ENCODE data around the gene DNM2.

DNM2 gene

DNA sequence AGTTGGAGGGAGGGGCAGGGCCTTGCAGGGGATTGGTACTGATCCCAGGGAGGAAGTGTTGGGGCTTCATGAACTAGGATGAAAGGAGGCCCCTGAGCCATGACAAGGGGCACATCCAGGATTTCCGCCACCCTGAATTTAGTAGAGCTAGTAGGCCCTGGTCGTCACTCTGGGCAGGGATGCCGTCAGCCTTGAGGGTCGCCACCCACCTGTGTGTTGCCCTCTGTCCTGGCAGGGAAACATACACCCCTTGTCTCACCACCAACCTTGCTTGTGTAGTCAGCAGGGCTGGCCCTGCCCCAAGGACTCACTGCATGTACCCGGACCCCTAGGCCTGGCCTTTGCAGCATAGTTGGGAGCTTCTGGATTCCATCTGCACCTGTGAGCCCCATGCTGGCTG is 26.0 kb upstream of the DNM2 start:
- peaks cover 57% of the 10 kb centered on the region for H3K36me3 ChIP-seq (ENCODE audit: control insufficient read depth, low read depth, low read length)
- no peak overlapping the region for H3K4me3 ChIP-seq (ENCODE audit: low read length)
- H3K27me3 ChIP-seq (ENCODE audit: control insufficient read depth, insufficient read depth, low read length): no peaks in the 10 kb centered on the region
- H3K9me3 ChIP-seq (ENCODE audit: control insufficient read depth, low read depth, low read length): no peaks in the 10 kb centered on the region
- H3K4me1 ChIP-seq (ENCODE audit: control insufficient read depth, low read depth, low read length): no peaks in the 10 kb centered on the region
- H3K27ac ChIP-seq (ENCODE audit: low read length): no peak overlapping the region
- H3K9ac ChIP-seq (ENCODE audit: low read length): no peak overlapping the region

DNA sequence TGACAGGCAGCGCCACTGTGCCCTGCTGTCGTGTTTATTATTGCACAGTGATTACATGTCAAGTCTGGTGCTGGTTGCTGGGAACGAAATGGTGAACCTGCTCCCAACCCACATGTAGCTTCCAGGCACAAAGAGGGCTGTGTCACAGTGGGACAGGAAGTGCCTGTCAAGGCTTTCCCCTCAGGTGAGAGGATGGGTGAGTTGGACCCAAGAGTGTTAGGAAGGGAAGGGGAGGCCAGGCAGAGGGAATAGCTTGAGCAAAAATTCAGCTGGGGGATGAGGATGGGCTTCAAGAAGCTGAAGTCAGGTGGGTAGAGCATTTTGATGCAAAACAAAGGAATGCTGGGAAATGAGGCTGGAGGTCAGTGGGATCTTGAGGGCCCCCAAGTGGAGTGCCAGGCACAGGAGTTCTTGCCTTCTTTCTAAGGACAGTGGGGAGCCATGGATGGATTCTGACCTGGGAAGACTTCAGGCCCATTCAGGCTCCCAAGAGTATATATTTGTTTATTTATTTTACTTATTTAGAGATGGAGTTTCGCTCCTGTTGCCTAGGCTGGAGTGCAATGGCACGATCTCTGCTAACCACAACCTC is 25.1 kb upstream of the DNM2 start:
- Histone ChIP-seq H3K4me3 (ENCODE audit: low read length) (no peak overlapping the region), H3K27ac (ENCODE audit: low read length) (no peak overlapping the region), H3K27me3 (ENCODE audit: control insufficient read depth, insufficient read depth, low read length) (no peaks in the 10 kb centered on the region), H3K36me3 (ENCODE audit: control insufficient read depth, low read depth, low read length) (peaks cover 49% of the 10 kb centered on the region), H3K9ac (ENCODE audit: low read length) (no peak overlapping the region), H3K9me3 (ENCODE audit: control insufficient read depth, low read depth, low read length) (no peaks in the 10 kb centered on the region), H3K4me1 (ENCODE audit: control insufficient read depth, low read depth, low read length) (no peaks in the 10 kb centered on the region)

DNA sequence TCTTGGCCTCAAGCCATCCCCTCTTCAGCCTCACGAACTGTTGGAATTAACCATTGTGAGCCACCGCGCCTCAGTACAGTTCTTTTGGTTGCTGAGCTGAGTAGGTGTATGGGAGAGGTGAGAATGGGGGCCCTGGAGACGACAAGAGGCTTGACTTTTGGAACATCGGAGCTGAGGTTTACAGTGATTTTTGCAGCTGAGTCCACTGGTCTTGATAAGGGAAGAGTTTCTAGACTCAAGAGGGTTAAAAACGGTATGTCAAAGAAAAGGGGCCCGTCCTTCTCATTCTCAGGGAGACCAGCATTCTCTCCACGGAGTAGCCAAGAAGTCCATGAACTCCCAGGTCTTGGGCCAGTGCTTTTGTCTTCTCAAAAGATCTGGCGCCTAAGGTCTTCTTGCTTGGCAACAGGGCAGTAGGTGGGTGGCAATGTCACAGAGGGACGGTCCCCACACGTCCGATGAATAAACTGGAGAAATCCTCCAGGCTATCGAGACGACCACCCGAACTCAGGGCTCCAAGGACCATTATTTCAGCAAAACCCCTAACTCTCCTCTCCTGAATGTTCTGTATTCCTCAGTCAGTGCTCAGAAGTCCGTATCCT is 23.1 kb upstream of the DNM2 start:
- H3K36me3 ChIP-seq (ENCODE audit: control insufficient read depth, low read depth, low read length): peaks cover 29% of the 10 kb centered on the region
- H3K4me3 ChIP-seq (ENCODE audit: low read length): peak overlapping the region; percentile 31
- H3K4me1 ChIP-seq (ENCODE audit: control insufficient read depth, low read depth, low read length): no peaks in the 10 kb centered on the region
- H3K27me3 ChIP-seq (ENCODE audit: control insufficient read depth, insufficient read depth, low read length): no peaks in the 10 kb centered on the region
- peak overlapping the region; percentile 26 for H3K27ac ChIP-seq (ENCODE audit: low read length)
- H3K9ac ChIP-seq (ENCODE audit: low read length): no peak overlapping the region
- H3K9me3 ChIP-seq (ENCODE audit: control insufficient read depth, low read depth, low read length): no peaks in the 10 kb centered on the region

DNA sequence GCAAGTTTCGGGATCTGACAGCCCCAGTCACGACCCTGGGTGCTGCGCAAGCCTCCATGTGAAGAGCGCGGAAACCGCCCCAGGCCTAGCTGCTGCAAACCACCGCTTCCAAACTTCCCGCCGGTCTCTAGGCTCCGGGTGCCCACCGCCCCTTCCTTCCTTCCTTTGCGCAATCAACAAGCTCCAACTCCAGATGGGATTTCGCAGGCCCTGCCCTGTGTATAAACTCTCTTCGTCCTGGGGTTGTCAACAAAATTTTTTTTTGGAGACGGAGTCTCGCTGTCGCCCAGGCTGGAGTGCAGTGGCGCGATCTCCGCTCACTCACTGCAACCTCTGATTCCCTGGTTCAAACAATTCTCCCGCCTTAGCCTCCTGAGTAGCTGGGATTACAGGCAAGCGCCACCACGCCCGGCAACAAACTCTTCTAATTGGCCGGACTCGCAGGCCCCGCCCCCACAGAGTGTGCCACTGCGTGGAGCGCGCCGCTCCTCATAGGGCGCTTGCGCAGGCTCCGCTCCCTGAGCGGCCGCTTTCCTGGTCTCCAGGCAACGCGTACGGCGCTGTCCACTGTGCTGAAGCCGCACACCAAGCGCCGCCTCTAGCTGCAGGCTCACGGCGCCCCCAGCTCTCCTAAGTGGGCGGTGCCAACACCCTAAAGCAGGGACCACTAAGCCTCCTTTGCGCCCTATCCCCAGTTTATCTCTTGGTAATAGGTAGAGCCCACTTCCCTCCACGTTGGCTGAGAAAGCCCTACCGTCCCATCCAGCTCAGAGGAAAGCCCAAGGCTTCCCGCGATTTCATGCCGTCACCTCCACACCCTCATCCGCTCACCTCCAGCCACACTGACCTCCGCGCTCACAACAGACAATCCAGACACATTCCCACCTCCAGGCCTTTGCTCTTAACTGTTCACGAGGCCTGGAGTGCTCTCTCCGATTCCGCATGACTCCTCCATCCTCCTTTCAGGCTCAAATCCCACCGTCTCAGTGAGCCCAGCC is 22.2 kb upstream of the DNM2 start:
- no peaks in the 10 kb centered on the region for H3K9me3 ChIP-seq (ENCODE audit: control insufficient read depth, low read depth, low read length)
- H3K27ac ChIP-seq (ENCODE audit: low read length): peak overlapping the region; percentile 26
- H3K4me3 ChIP-seq (ENCODE audit: low read length): peak overlapping the region; percentile 31
- H3K9ac ChIP-seq (ENCODE audit: low read length): no peak overlapping the region
- H3K27me3 ChIP-seq (ENCODE audit: control insufficient read depth, insufficient read depth, low read length): no peaks in the 10 kb centered on the region
- no peaks in the 10 kb centered on the region for H3K4me1 ChIP-seq (ENCODE audit: control insufficient read depth, low read depth, low read length)
- peaks cover 20% of the 10 kb centered on the region for H3K36me3 ChIP-seq (ENCODE audit: control insufficient read depth, low read depth, low read length)

DNA sequence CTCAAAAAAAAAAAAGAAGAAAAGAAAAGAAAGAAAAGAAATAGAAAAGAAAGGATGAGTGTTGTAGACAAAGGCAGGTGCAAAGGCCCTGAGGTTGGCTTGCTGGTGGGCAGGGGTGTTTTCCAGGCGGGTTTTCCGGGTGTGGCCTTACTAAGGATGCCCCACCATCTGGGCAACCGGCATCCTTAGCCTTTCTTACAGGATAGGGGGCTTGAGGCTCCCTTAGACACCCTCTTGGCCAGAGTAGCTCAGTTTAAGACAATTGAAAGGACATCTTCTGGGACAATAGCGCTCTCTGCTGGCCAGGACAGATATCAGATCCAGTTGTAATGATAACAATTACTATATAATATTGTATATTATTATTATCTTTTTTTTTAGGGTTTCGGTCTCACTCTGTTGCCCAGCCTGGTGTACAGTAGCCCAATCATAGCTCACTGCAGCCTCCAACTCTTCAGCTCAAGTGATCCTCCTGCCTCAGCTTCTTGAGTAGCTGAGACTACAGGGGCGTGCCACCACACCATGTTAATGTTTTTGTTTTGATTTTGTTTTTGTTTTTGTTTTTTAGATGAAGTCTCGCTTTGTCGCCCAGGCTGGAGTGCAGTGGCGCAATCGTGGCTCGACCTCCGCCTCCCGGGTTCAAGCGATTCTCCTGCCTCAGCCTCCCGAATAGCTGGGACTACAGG is 18.1 kb upstream of the DNM2 start:
- Histone ChIP-seq H3K9ac (ENCODE audit: low read length) (no peak overlapping the region), H3K36me3 (ENCODE audit: control insufficient read depth, low read depth, low read length) (no peaks in the 10 kb centered on the region), H3K27ac (ENCODE audit: low read length) (no peak overlapping the region), H3K4me3 (ENCODE audit: low read length) (no peak overlapping the region), H3K9me3 (ENCODE audit: control insufficient read depth, low read depth, low read length) (no peaks in the 10 kb centered on the region), H3K4me1 (ENCODE audit: control insufficient read depth, low read depth, low read length) (no peaks in the 10 kb centered on the region), H3K27me3 (ENCODE audit: control insufficient read depth, insufficient read depth, low read length) (no peaks in the 10 kb centered on the region)

DNA sequence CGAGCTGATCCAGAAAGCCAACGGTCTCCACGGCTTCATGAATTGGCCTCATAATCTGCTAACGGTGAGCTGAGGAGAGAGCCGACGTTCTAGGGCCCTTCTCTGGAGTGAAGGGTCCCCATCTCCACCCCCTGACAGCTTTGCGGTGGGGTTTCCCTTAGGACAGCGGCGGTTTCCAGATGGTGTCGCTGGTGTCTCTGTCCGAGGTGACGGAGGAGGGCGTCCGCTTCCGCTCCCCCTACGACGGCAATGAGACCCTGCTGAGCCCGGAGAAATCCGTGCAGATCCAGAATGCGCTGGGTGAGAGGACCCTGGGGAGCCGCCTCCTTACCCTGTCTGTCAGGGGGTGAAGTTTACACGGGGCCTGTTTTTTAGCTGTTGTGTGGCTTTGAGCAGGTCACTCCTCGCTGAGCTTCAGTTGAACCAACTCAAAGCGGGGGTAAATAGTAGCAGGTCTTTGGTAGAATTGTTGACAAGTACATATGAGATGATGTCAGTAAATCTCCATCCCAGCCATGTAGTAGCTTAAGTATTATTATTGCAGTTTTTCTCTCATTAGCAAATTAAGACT is 15.8 kb upstream of the DNM2 start:
- Histone ChIP-seq H3K4me3 (ENCODE audit: low read length) (peak overlapping the region; percentile 90), H3K9me3 (ENCODE audit: control insufficient read depth, low read depth, low read length) (no peaks in the 10 kb centered on the region), H3K27me3 (ENCODE audit: control insufficient read depth, insufficient read depth, low read length) (no peaks in the 10 kb centered on the region), H3K36me3 (ENCODE audit: control insufficient read depth, low read depth, low read length) (no peaks in the 10 kb centered on the region), H3K9ac (ENCODE audit: low read length) (peak overlapping the region; percentile 83), H3K4me1 (ENCODE audit: control insufficient read depth, low read depth, low read length) (no peaks in the 10 kb centered on the region), H3K27ac (ENCODE audit: low read length) (peak overlapping the region; percentile 18)

DNA sequence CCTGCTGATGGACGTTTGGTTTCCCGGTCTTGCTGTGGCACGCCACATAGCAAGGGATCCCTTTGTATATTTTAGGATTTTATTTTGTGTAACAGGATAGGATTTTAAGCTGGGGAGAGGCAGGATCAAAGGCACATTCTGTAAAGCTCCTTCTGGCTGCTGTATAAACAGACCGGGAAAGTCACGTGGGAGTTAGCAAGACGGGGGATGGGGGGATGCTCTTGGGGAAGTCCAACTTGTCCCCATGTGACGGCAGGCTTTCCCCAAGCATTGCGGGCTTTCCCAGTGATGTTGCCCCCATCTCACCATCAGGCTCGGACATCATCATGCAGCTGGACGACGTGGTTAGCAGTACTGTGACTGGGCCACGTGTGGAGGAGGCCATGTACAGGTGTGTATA is 10.9 kb upstream of the DNM2 start:
- Histone ChIP-seq H3K4me1 (ENCODE audit: control insufficient read depth, low read depth, low read length) (no peaks in the 10 kb centered on the region), H3K36me3 (ENCODE audit: control insufficient read depth, low read depth, low read length) (peaks cover 5% of the 10 kb centered on the region), H3K4me3 (ENCODE audit: low read length) (no peak overlapping the region), H3K9ac (ENCODE audit: low read length) (no peak overlapping the region), H3K9me3 (ENCODE audit: control insufficient read depth, low read depth, low read length) (no peaks in the 10 kb centered on the region), H3K27me3 (ENCODE audit: control insufficient read depth, insufficient read depth, low read length) (no peaks in the 10 kb centered on the region), H3K27ac (ENCODE audit: low read length) (no peak overlapping the region)

DNA sequence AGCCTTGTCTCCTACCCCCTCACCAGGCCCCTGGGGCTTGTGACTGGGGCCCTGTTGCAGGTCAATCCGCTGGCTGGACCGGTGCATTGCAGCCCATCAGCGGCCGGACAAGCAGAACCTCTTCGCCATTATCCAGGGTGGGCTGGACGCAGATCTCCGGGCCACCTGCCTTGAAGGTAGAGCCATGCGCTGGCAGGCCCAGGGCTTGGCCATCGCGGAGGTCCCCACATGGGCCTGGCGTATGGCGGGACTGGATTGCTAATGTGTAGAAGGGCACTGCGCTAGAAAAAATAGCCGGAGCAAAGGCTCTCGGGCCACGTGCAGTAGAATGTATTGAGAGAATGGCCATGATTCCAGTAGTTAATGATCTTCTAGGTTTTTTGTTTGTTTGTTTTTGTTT is 10.4 kb upstream of the DNM2 start:
- Histone ChIP-seq H3K9ac (ENCODE audit: low read length) (no peak overlapping the region), H3K9me3 (ENCODE audit: control insufficient read depth, low read depth, low read length) (no peaks in the 10 kb centered on the region), H3K27ac (ENCODE audit: low read length) (no peak overlapping the region), H3K4me3 (ENCODE audit: low read length) (no peak overlapping the region), H3K27me3 (ENCODE audit: control insufficient read depth, insufficient read depth, low read length) (no peaks in the 10 kb centered on the region), H3K36me3 (ENCODE audit: control insufficient read depth, low read depth, low read length) (peaks cover 5% of the 10 kb centered on the region), H3K4me1 (ENCODE audit: control insufficient read depth, low read depth, low read length) (no peaks in the 10 kb centered on the region)

DNA sequence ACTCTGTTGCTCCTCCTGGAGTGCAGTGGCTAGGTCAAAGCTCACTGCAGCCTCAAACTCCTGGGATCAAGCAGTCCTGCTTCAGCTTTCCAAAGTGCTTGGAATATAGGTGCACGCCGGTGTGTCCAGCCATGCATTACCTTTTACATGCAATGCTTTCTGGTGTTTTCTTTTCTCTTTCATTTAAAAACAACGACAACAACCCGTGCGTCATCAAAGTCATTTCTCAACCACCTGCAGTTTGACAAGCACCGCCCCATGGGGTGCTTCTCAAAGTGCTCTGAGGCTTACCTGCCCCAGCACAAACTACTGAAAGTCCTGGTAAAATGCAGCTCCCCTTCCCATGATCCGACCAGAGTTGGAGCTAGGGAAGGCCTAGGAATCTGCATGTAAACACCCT is 9.6 kb upstream of the DNM2 start:
- no peaks in the 10 kb centered on the region for H3K4me1 ChIP-seq (ENCODE audit: control insufficient read depth, low read depth, low read length)

DNA sequence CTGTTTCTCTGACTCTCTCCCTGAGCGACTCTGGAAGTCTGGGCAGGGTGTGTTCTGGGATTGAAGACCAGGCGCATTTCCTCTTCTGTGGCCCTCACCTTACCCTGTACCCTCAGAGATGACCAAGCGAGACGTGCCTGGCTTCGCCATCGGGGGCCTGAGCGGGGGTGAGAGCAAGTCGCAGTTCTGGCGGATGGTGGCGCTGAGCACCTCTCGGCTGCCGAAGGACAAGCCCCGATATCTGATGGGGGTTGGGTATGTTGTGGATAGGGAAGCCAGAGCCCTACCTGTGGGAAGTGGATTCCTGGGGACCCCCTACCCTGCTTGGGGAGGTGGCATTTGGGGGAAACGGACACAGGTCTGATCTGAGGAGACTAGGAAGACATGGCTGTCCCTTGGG is 5.8 kb upstream of the DNM2 start:
- no peak overlapping the region for H3K4me3 ChIP-seq (ENCODE audit: low read length)
- no peaks in the 10 kb centered on the region for H3K4me1 ChIP-seq (ENCODE audit: control insufficient read depth, low read depth, low read length)
- no peak overlapping the region for H3K9ac ChIP-seq (ENCODE audit: low read length)
- H3K9me3 ChIP-seq (ENCODE audit: control insufficient read depth, low read depth, low read length): no peaks in the 10 kb centered on the region
- no peaks in the 10 kb centered on the region for H3K27me3 ChIP-seq (ENCODE audit: control insufficient read depth, insufficient read depth, low read length)
- peaks cover 11% of the 10 kb centered on the region for H3K36me3 ChIP-seq (ENCODE audit: control insufficient read depth, low read depth, low read length)
- no peak overlapping the region for H3K27ac ChIP-seq (ENCODE audit: low read length)

More for the DNA sequence above, 9.6 kb upstream of the DNM2 start:
- no peak overlapping the region for H3K27ac ChIP-seq (ENCODE audit: low read length)
- H3K9ac ChIP-seq (ENCODE audit: low read length): no peak overlapping the region
- no peaks in the 10 kb centered on the region for H3K9me3 ChIP-seq (ENCODE audit: control insufficient read depth, low read depth, low read length)
- H3K27me3 ChIP-seq (ENCODE audit: control insufficient read depth, insufficient read depth, low read length): no peaks in the 10 kb centered on the region
- H3K4me3 ChIP-seq (ENCODE audit: low read length): no peak overlapping the region
- peaks cover 5% of the 10 kb centered on the region for H3K36me3 ChIP-seq (ENCODE audit: control insufficient read depth, low read depth, low read length)

DNA sequence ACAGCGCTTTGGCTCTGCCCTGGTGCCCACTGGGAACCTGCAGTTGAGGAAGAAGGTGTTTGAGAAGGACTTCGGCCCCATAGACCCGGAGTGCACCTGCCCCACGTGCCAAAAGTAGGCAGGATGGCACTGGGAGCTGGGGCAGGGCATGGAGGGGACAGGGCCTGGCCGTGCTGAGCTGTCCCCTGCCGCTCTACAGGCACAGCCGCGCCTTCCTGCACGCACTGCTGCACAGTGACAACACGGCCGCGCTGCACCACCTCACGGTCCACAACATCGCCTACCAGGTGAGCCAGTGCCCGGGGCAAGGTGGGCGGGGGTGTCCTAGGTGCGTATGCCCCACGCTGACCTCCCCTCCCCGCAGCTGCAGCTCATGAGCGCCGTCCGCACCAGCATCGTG is 5.1 kb upstream of the DNM2 start:
- H3K27ac ChIP-seq (ENCODE audit: low read length): no peak overlapping the region
- no peaks in the 10 kb centered on the region for H3K9me3 ChIP-seq (ENCODE audit: control insufficient read depth, low read depth, low read length)
- H3K36me3 ChIP-seq (ENCODE audit: control insufficient read depth, low read depth, low read length): peaks cover 11% of the 10 kb centered on the region
- H3K27me3 ChIP-seq (ENCODE audit: control insufficient read depth, insufficient read depth, low read length): no peaks in the 10 kb centered on the region
- no peak overlapping the region for H3K9ac ChIP-seq (ENCODE audit: low read length)
- H3K4me3 ChIP-seq (ENCODE audit: low read length): no peak overlapping the region
- H3K4me1 ChIP-seq (ENCODE audit: control insufficient read depth, low read depth, low read length): no peaks in the 10 kb centered on the region

All from iPS-18a (cell line).